ENCODE results near the gene NOVA1.
"Not testable (repeated sequence)": the region's sequence is repeated elsewhere in the genome, so short reads cannot be mapped to it uniquely, and the experiment has no call there.

Gene NOVA1

GRCh38 chr14:26597589-26598080, at the start of gene NOVA1:
Gene NOVA1 (minus strand): TSS chr14:26598033. CDS start chr14:26597436, 597 bp downstream.
- DNase-seq, result no peak

- not testable (repeated sequence) for DNase-seq
Observed at GRCh38 chr14:26645057-26645456, 47.2 kb upstream of the NOVA1 start.

GRCh38 chr14:26636561-26636960, 38.7 kb upstream of the NOVA1 start:
- DNase-seq, result no peak

- not testable (repeated sequence) for DNase-seq
Observed at GRCh38 chr14:26634946-26635345, 37.1 kb upstream of the NOVA1 start.

- no peak for DNase-seq
Observed at GRCh38 chr14:26626256-26626655, 28.4 kb upstream of the NOVA1 start.

GRCh38 chr14:26622611-26623010, 24.8 kb upstream of the NOVA1 start:
- no peak for DNase-seq

GRCh38 chr14:26621807-26622560, 24.2 kb upstream of the NOVA1 start:
- DNase-seq, result no peak

- DNase-seq, result no peak
Observed at GRCh38 chr14:26621364-26621763, 23.5 kb upstream of the NOVA1 start.

- no peak for DNase-seq
Observed at GRCh38 chr14:26611259-26611658, 13.4 kb upstream of the NOVA1 start.

GRCh38 chr14:26606729-26607312, 9.0 kb upstream of the NOVA1 start:
- DNase-seq, result no peak

GRCh38 chr14:26605602-26606001, 7.8 kb upstream of the NOVA1 start:
- no peak for DNase-seq

GRCh38 chr14:26602902-26603301, 5.1 kb upstream of the NOVA1 start:
- DNase-seq, result no peak

GRCh38 chr14:26601856-26602255, 4.0 kb upstream of the NOVA1 start:
- no peak for DNase-seq

GRCh38 chr14:26599291-26599690, 1.5 kb upstream of the NOVA1 start:
- DNase-seq, result no peak

GRCh38 chr14:26598672-26599131, 869 bp upstream of the NOVA1 start:
- no peak for DNase-seq

- peak; percentile 81 for DNase-seq
Observed at GRCh38 chr14:26598081-26598671, 343 bp upstream of the NOVA1 start.

GRCh38 chr14:26597071-26597588, 703 bp downstream of the NOVA1 start:
- DNase-seq, result no peak

- DNase-seq, result no peak
Observed at GRCh38 chr14:26596543-26597061, 1.2 kb downstream of the NOVA1 start.

- DNase-seq, result no peak
Observed at GRCh38 chr14:26595926-26596542, 1.8 kb downstream of the NOVA1 start.

- no peak for DNase-seq
Observed at GRCh38 chr14:26594756-26595545, 2.9 kb downstream of the NOVA1 start.

GRCh38 chr14:26594148-26594547, 3.7 kb downstream of the NOVA1 start:
- no peak for DNase-seq

- no peak for DNase-seq
Observed at GRCh38 chr14:26593357-26593756, 4.5 kb downstream of the NOVA1 start.

Data from NCI-H1436 treated with DMSO at 0.1 percent for 48 hours (cell line).